Epithelial cell of esophagus (primary cell): ENCODE data around the gene PXMP2.

ENCODE experiments used
- DNase-seq: peaks from one replicate; pipeline ENCODE4 v3.0.0; 2010; ENCODE audit warnings: low read depth
- H3K4me3 ChIP-seq: 2 replicates; pipeline ENCODE4 v1.5.1; 2011; ENCODE audit warnings: mild to moderate bottlenecking, low read length, control low read depth
- TF ChIP-seq, protein P1 (sequence below): IDR thresholded peaks from 2 replicates; pipeline ENCODE4 v1.5.1; 2011; ENCODE audit warnings: low read depth, mild to moderate bottlenecking, low read length, control low read depth, inconsistent platforms; ENCODE audit not compliant: insufficient read depth; ENCODE audit errors: missing control alignments

Gene PXMP2

DNA sequence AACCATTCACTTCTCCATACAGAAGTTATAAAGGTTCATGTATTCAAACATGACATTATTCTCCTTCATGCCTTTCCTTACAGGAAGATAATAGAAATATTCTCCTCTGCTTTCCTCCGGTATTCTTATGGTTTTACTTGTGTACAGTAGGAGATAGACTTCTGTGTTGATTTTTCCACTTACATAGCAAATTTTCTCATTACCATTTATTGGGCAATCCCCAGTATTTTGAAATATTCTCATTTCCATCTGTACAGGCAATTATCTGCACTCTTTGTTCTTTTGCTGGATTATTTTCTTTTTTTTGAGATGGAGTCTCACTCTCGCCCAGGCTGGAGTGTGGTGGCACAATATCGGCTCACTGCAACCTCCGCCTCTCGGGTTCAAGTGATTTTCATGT, 11.0 kb downstream of the PXMP2 start:
- TF ChIP-seq, protein P1, sequence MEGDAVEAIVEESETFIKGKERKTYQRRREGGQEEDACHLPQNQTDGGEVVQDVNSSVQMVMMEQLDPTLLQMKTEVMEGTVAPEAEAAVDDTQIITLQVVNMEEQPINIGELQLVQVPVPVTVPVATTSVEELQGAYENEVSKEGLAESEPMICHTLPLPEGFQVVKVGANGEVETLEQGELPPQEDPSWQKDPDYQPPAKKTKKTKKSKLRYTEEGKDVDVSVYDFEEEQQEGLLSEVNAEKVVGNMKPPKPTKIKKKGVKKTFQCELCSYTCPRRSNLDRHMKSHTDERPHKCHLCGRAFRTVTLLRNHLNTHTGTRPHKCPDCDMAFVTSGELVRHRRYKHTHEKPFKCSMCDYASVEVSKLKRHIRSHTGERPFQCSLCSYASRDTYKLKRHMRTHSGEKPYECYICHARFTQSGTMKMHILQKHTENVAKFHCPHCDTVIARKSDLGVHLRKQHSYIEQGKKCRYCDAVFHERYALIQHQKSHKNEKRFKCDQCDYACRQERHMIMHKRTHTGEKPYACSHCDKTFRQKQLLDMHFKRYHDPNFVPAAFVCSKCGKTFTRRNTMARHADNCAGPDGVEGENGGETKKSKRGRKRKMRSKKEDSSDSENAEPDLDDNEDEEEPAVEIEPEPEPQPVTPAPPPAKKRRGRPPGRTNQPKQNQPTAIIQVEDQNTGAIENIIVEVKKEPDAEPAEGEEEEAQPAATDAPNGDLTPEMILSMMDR = no peak
- no peak for DNase-seq
- H3K4me3 ChIP-seq = no peak overlapping the region

DNA sequence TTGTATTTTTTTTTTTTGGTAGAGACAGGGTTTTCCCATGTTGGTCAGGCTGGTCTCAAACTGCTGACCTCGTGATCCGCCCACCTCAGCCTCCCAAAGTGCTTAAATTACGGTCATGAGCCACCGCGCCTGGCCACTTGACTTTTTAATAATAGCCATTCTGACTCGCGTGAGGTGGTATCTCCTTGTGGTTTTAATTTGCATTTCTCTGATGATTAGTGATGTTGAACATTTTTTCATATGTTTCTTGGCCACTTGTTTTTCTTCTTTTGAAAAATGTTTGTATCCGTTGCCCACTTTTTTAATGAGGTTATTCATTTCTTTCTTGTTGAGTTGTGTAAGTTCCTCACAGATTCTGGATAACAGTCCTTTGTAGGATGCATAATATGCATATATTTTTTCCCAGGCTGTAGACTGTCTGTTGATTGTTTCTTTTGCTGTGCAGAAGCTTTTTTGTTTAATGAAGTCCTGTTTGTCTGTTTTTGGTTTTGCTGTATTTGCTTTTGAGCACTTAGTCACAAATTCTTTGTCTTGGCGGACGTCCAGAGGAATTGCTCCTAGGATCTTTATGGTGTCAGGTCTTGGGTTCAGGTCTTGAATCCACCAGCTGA, 12.9 kb downstream of the PXMP2 start:
- H3K4me3 ChIP-seq = no peak overlapping the region
- peak; percentile 65 for DNase-seq
- TF ChIP-seq, protein P1 = no peak

DNA sequence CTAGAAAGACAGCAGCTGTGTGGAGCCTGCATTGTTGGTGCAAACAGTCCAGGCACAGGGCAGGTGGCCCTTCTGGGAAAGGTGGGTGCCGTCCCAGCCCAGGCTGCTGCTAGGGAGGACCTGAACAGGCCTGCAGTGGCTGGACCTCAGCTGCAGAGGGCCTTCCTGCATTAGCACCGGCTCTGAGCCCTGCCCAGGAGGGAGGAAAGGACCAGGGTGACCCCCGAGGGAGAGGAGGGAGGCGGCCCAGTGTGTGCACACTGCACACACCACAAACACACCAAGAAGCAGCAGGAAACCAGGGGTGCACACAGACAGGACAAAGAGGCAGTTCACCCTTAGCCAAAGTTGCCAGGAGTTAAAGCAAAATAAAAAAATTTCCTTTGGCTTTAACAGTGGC, 15.3 kb downstream of the PXMP2 start:
- no peak overlapping the region for H3K4me3 ChIP-seq
- TF ChIP-seq, protein P1 = no peak
- no peak for DNase-seq

DNA sequence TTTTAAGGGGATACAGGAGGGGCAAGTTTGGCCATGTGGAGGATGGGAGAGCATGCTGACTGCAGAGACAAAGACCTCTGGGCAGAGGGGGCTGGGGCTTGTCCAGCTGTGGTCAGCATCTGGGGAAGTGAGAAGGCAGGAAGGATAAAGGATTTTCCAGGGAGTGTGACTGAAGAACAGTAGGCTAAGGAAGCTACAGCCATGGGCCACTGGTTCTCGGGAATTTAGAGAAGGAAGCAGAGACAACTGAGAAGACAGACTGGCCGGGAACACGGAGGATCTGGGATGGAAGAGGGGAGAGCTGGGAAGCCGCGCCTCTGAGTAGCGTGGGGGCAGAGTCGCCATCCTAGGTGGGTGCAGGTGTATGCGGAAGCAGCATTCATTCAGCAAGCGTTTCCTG, 16.3 kb downstream of the PXMP2 start:
- DNase-seq = no peak
- TF ChIP-seq, protein P1 = no peak
- no peak overlapping the region for H3K4me3 ChIP-seq

DNA sequence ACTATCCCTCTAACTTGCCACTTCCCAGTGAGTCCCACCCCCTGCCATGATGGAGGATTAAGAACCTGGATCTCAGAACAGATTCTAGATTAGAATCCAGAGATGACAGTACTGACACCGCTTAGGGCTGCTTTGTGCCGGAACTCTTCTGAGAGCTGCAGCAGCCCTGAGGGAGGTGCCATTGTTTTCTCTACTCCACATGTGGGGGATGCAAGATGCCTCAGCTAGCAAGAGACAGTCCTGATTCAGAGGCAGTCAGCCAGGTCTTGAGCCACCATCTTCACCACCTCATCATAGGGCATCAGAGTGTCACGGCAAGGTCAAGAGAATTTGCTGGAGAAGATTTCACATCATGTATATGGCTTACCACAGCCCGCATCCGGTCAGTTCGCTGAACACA, 19.9 kb downstream of the PXMP2 start:
- H3K4me3 ChIP-seq = no peak overlapping the region
- TF ChIP-seq, protein P1 = no peak
- no peak for DNase-seq

DNA sequence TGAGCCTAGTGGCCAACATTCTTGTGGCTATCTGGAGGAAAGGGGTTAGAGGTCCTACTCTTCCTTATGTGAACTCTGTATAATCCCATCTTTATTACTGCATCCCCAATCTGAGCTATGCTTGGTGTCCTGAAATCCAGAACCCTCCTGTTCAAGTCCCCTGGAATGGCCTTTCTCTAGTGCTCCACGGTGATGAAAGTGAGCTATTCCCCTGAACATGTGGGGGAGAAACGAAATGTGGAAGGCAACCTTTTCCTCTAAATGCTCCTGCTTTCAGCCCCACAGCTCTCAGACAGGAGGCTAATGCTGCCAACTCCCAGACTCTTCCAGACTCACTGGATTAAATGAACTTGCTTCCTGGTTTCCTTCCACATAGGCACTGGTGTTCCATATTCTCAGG, 20.8 kb downstream of the PXMP2 start:
- H3K4me3 ChIP-seq = no peak overlapping the region
- no peak for DNase-seq
- TF ChIP-seq, protein P1 = no peak

DNA sequence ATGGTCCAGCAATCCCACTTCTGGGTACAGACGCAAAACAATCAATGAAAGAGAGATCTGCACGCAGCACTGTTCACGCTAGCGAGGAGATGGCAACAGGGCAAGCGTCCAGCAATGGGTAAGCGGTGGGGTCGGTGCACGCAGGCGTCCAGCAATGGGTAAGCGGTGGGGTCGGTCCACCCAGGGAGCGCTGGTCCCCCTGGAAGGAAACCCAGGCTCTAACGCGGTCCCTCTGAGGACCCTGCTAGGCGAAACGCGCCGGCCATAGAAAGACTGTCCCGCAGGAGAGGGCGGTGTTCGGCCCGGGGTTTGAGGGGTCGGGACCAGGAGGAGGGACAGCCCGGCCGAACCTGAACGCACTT, 22.6 kb downstream of the PXMP2 start:
- DNase-seq = no peak
- H3K4me3 ChIP-seq = peak overlapping the region; percentile 72
- TF ChIP-seq, protein P1 = no peak
